Adipose tissue (tissue), 3 donors: ENCODE results near the gene PODXL. TPM values are rescaled to one million over a fixed set of nuclear protein-coding genes. Genes with fewer than 3 reads are reported as not detected.

ENCODE experiments used
- H3K27ac ChIP-seq: one replicate; pipeline ENCODE4 v1.5.1; 2013; ENCODE audit warnings: low read depth, low read length
- WGBS, 3 donors: extraction: QIAGEN DNeasy Blood & Tissue Kit; methylation state at CpG; one replicate each; pipeline ENCODE4 v1.1.7; 2013; 5-methylcytosine and 5-hydroxymethylcytosine counted together
- polyA plus RNA-seq, 3 donors: library from polyadenylated mRNA; stranded (reverse); fragments of 200-250 nt; gene quantifications; one replicate each; pipeline ENCODE4 v1.2.3, GENCODE V29; 2013
- donor health status: healthy with polysubstance abuse.
- donor health status: Bipolar disorder and iron deficiency.
- donor health status: healthy.

PODXL gene
- 10 to 100 TPM; 16.5 to 40.3 (median 31.1) TPM for polyA plus RNA-seq

DNA sequence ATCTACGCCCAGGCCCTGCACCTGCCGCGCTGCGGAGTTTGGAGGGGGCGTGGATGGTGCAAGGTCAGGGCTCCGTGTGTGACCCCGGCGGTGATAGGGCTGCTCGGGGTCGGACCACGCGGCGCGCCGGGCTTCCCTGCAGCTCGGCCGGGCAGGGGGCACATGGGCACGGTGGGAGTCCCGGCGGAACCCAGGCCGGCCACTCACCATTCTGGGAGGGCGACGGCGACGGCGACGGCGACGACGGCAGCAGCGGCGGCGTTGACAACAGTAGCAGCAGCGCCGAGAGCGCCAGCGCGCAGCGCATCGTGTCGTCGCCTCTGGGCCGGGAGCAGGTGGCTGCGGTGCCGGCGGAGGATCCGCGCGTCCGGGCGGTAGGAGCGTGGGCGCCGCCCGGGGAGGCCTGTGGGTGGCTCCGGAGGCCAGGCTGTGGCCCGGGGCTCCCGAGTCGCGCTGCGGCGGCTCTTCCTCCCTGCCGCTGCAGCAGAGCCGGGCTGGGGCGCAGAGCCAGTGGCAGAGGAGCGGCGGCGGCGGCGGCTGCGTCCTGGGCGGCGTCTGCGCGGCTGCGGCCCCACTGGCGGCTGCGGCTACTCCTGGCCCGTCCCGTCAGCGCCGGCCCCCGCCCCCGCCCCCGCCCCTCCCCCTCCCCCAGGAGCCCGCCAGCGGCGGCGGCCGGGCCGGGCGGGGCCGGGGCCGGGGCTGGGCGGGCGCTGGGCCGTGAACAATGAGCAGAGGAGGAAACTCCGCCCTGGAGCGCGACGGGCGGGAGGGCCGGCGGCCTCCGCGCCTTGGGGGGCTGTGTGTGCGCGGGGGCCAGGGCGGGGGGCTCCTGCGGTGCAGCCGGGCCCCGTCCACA is at the start of gene PODXL:
PODXL (minus strand) TSS at position 576 of the 856 bp plus-strand sequence; CDS start at position 307, 269 bp downstream.
- H3K27ac ChIP-seq = no peak within 1 kb of the TSS
- WGBS, 3 donors = 0 to 1% (median 1%) methylated on average over 53 to 102 of the region's 112 CpGs

DNA sequence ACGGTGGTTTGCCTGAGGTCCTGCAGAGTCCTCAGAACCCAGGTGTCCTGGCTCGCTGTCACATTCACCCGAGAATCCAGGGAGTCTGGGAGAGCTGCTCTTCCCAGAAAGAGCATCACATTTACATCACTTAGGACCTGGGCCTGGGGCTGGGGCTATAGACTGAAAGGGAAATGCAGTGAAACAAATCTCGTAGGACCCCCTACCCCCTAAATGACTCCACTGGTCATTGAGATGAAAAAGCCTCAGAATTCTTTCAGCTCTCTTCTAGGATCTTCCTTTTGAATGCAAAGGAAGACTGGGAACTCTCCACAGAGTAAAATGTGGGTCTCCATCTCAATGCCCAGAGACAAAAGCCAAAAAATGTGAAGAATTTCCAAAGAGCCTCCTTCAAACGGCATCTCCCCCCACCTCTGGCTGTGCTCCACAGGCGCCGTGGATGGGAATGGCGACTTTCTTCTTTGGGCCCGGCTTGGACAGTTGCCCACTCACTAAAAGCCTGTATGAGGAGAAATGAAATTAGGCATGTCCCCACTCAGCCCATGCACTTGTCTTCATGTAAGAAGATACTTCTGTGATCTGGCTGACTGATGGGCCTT is 49.0 kb upstream of the PODXL start:
- 56 to 63% (median 59%) methylated on average over 9 of the region's 9 CpGs for WGBS, 3 donors

DNA sequence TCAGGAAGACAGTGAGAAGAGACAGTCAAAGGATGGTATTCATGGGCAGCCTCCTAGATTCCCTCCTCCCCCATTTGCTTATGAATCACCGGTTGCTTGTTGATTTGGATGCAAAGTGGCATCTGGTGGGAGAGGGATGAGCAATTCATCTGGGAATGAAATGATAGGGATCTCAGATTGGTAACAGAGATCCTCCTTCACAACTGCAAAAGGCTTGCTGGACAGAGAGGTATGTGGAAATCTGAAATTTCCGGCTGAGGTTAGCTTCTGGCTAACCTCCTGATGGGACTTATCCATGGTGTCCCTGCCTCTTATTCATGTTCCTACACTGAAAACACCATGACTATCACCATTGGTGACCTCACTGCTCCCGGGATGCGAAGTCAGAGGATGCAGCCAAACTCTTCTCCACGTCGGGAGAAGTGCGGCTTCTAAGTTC is 48.4 kb upstream of the PODXL start:
- no peak overlapping the region for H3K27ac ChIP-seq
- WGBS, 3 donors = 67 to 80% (median 77%) methylated on average over 7 of the region's 7 CpGs

More for the DNA sequence above, 49.0 kb upstream of the PODXL start:
- H3K27ac ChIP-seq = no peak overlapping the region

DNA sequence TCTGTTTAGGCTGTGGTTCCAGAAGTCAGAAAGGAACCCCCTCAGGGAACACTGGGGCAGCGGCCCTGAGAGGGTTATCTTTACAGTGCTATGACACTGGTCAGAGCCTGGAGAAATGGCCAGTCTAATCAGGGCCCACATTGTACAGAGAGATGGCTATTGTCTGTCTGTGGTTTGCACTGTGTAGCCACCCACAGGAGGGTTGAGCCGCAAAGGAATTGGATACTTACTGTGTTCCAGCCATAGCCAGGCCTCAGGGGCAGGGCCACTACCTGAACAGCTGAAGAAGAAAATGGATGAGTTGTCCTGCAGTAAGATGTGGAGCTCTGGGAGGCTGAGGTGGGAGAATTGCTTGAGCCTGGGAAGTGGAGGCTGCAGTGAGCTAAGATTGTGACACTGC is 47.5 kb upstream of the PODXL start:
- 97 to 100% (median 100%) methylated on average over 2 of the region's 2 CpGs for WGBS, 3 donors
- no peak overlapping the region for H3K27ac ChIP-seq

DNA sequence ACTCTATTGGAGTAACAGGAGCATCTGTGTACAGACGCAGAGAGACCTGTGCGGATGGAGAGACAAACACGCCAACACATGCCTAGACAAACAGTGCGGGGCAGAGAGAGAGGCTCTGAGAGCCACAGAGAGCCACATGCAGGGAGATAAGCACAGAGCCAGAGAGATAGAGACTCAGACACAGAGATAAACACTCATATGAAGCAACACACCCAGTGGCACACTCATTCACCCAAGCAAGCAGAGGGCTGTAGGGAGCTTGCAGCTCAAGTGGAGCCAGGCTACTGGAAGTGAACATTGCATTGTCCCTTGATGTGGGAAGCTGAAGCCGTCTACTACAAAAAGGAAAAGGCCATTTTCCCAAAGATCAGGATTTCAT is 46.6 kb upstream of the PODXL start:
- WGBS, 3 donors = 62 to 92% (median 73%) methylated on average over 5 of the region's 5 CpGs

DNA sequence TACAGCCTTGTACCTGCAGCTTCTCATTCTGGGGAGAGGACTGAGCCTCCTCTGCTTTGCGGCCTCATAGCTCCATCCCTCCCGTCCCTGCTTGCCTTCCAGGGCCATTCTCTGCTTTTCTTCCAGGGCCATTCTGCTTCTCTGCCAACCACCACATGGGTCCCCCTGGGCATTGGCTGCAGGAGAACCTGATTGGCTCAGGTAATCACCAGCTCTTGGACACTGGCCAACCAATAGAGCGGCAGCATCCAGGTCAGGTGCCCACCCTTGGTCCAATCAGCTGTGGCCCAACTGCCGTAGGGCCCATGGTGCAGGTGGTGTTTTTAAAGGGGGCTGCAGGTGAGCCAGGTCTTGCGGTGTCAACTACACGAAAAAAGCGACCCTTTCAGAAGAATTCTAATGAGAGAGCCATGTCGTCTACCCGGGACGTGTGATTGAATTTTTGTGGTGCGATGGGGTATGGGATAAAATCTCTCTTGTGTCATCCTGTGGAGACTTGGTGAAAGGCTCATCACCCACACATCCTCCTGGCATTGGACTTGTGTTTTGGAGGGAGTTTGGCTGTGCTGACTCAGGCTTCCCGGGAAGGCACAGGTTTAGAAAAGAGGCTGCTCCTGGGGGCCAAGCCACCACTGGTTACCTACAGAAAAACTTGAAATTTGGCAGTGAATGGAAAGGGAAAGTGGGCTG is 46.0 kb upstream of the PODXL start:
- no peak overlapping the region for H3K27ac ChIP-seq
- WGBS, 3 donors = 85 to 95% (median 91%) methylated on average over 12 of the region's 12 CpGs

More for the DNA sequence above, 46.6 kb upstream of the PODXL start:
- H3K27ac ChIP-seq = no peak overlapping the region

DNA sequence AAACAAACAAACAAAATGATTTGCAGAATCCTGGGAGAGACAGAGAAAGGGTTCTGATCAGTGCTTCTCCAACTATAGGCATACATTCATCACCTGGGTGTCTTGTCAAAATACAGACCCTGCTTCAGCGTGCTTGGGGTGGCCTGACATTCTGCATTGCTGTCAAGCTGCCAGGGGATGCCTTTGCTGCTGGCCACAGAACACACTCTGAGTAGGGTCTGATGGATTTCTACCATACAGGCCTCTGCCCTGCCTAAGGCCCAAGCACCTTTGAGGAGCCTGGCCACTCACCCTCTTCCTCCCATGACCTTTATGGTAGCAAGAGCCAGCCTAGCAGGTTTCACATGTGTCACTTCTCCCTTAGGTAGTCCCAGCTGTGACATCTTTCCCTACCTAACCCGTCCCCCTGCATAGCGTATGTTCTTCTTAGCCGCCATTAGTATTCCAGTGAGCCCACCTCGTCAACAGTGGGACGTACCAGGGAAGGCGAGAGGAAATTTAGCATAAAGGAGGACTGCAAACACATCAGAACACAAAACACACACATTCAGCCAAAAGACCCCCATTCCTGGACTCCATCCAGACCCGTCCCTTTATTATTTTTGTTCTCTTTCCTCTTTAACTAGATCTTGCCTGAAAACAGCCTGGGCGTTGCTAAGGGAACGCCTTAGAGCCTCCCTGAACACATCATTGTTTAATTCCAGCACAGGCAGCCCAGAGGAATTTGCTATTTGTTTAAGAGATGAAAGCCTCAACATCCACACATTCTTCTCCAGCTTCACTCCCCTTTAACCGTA is 43.9 kb upstream of the PODXL start:
- no peak overlapping the region for H3K27ac ChIP-seq
- WGBS, 3 donors = 79 to 86% (median 83%) methylated on average over 11 of the region's 11 CpGs

DNA sequence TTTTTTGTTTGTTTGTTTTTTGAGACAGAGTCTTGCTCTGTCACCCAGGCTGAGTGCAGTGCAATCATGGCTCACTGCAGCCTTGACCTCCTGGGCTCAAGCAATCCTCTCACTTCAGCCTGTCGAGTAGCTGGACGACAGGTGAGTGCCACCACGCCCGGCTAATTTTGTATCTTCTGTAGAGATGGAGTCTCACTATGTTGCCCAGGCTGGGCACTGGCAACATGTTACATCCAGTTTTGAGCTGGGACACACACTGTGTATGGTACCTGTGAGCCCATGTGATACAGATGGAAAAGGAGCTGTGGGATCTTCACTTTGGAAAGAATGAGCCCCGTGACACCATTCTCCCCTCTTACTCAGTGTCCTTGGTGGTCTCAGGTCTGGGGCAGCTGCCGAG is 40.4 kb upstream of the PODXL start:
- H3K27ac ChIP-seq = no peak overlapping the region
- WGBS, 3 donors = 87 to 96% (median 92%) methylated on average over 6 of the region's 6 CpGs

DNA sequence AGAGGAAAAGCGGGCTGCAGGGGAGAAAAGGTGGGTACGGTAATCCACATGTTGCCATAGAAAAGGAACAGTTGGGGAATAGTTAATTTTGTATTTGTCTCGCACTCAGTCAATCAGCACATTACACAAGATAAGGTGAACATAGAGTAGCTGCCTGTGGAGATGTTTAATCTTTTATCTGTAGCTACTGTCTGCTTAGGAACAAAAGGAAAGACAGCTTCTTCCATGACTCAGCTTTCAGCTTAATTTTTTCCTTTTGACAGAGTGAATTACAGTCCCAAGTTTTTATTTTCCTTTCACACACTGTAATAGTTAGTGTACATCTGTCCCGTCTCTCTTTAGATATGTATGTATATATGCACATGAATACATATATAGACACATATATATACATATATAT is 39.3 kb upstream of the PODXL start:
- no peak overlapping the region for H3K27ac ChIP-seq
- WGBS, 3 donors = 91 to 96% (median 95%) methylated on average over 4 of the region's 4 CpGs

DNA sequence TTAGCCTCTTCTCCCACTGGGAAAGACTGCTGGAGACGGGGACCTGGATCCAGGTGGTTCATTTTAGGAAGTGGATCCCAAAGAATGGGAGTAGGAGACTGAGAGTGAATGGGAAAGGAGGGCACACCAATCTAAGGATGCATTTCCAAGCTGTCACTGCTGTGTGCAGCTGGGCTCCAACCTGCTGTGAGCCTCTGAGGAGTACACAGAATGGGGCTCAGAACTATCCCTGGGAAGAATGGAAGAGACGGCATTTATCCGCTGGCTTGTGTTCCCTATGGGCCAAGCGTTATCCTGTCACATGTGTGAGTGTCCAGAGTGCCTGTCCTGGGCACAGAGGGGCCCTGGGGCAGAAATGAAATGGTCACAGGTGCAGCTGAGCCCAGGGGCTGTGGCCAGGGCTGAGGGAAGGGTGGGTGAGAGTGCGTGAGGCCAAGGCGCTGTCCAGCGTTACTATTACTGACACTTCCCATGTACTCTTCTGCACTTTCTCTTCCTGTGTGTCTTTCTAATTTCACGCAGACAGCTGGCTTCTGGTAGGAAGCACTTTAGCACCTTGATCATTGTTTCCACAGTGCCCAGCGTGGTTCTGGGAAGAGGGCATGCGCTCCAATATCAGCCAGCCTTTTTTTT is 35.4 kb upstream of the PODXL start:
- H3K27ac ChIP-seq = no peak overlapping the region
- 54 to 75% (median 73%) methylated on average over 10 of the region's 10 CpGs for WGBS, 3 donors

DNA sequence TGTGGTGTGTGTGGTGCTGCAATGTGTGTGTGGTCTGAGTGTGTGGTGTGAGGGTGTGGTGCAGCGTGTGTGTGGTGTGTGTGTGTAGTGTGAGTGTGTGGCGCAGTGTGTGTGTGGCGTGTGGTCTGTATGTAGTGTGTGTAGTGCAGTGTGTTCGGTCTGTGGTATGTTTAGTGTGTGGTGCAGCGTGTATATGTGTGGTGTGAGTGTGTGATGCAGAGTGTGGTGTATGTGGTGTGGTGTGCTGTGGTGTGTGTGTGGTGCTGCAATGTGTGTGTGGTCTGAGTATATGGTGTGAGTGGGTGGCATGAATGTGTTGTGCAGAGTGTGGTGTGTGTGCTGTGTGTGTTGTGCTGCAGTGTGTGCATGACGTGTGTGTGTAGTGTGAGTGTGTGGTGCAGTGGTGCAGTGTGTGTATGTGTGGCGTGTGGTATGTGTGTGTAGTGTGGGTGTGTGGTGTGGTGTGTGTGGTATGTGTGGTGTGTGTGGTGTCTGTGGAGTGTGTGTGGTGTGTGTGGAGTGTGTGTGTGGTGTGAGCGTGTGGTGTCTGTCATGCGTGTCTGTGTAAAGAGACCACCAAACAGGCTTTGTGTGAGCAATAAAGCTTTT is 31.0 kb upstream of the PODXL start:
- H3K27ac ChIP-seq = no peak overlapping the region
- WGBS, 3 donors = 88 to 95% (median 94%) methylated on average over 9 of the region's 9 CpGs

DNA sequence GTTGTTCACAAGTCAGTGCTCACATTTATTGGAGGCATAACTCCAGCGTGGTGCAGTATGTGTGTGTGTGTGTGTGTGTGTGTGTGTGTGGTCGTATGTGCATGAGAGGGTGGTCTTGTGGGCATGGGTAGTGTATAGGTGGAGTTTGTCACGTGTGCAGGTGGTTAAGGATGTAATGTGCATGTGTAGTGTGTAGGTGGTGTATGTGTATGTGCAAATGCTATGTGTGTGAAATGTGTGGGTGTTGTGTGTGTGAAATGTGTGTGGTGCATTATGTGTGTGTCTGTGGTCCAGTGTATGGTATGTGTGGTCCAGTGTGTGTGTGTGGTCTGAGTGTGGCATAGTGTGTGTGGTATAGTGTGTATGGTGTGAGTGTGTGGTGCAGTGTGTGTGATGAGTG is 30.3 kb upstream of the PODXL start:
- no peak overlapping the region for H3K27ac ChIP-seq
- 65 to 84% (median 71%) methylated on average over 3 of the region's 3 CpGs for WGBS, 3 donors

DNA sequence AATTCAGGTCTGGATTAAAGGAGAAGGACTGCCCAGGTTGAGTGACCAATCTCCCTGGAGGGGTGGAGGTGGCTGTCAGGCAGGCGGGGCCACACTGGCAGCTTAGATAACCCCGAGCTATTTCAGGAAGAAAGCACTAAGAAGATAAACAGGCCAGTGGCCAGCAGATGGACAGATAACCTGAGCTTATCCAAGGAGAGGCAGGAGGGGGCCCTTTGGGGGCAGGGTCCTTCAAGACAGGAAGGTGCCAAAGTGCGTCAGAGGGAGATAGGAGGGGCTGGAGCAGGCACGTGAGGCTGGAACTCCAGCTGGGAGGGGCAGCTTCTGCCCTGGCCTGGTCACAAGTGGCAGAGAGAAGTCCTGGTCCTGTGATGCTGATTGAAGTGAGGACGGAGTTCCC is 29.8 kb upstream of the PODXL start:
- WGBS, 3 donors = 36 to 50% (median 48%) methylated on average over 5 of the region's 5 CpGs
- H3K27ac ChIP-seq = no peak overlapping the region

DNA sequence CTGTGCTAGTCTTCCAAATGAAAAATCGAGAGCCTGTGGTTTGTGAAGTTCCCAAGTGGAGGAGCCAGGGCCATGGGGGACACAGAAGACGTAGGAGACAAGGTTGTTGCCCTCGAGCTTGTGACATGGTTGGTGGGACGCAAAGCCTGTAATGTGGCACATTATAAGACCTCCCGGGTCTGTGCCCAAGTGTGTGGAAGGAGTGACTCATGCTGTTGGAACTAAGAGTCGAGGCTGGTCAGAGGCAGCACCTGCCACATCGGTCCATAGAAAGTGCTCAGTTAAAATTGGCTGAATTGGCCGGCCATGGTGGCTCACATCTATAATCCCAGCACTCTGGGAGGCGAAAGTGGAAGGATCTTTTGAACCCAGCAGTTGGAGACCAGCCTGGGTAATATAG is 27.0 kb upstream of the PODXL start:
- H3K27ac ChIP-seq = no peak overlapping the region
- WGBS, 3 donors = 89 to 93% (median 90%) methylated on average over 9 of the region's 9 CpGs

DNA sequence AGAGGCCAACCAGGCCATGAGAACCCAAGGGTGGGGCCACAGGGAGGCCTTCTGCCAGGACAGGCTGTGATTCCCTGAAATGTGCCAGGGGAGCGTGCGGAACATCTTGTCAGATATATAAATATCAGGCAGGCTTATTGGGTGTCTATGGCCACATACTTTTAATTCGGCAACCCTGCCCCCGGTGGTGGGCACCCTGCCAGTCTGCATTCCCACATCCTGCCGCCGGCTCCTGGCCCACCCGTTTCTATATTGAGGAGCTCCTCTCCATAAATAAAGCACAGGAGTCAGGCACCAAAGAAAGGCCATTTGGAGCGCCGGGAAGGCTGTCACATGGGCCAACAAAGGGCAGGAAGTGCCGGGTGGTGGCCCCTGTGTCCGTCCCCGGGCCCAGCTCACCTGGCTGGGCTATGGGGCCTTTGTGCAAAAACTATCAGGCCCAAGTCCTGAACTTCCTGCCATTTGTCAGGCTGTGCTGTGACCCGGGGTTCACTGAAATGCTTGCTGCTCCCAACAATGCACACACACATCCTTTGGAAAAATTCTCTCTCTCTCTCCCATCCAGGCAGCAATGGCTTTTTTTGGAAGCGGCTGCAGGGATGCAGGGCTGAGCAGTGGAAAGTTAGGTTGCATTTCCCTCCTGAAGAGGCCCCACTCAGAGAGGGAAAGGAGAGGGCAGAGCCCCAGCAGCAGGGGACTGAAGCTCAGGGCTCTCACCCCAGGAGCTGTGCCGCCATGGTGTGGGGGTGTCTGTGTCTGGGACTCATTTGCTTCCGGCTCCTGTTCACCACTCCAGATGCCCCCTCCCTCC is 25.0 kb upstream of the PODXL start:
- WGBS, 3 donors = 39 to 63% (median 45%) methylated on average over 16 of the region's 16 CpGs
- H3K27ac ChIP-seq = no peak overlapping the region

DNA sequence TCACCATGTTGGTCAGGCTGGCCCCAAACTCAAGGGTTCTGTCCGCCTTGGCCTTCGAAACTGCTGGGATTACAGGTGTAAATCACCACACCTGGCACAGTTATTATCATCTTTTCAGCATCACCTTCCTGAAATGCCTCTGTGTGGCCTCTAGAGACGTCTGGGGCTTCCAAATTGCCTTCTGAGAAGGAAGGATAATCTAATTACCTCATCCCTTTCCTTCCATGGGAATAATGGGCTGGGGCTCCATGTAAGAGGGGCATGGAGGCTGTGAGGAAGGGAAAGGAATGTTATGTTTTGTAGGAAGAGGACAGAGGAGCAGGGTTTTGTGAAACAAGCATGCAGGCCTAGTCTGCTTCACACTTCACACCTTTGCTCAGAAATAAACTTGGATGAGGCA is 22.2 kb upstream of the PODXL start:
- H3K27ac ChIP-seq = no peak overlapping the region
- 60 to 73% (median 62%) methylated on average over 3 of the region's 3 CpGs for WGBS, 3 donors

DNA sequence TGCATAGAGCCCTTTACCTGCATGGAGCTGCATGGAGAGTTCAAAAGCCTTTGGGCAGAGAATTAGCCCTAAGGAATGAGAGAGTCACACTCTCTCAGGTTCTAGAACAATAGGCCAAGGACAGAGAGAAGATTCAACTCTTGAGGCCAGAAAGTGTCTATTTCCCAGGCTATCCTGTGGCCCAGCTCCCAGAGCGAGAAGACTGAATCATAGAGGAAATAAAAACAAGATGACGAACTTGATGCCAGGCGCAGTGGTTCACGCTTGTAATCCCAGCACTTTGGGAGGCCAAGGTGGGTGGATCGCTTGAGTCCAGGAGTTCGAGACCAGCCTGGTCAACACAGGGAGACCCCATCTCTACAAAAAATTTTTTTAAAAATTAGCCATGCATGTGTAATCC is 18.3 kb upstream of the PODXL start:
- H3K27ac ChIP-seq = no peak overlapping the region
- WGBS, 3 donors = 84 to 95% (median 92%) methylated on average over 6 of the region's 6 CpGs
